HFFc6 (cell line): ENCODE data around the gene ENO2. TPM values are rescaled to one million over a fixed set of nuclear protein-coding genes. Genes with fewer than 3 reads are reported as not detected.
"Not testable (repeated sequence)": the region's sequence is repeated elsewhere in the genome, so short reads cannot be mapped to it uniquely, and the experiment has no call there.

ENCODE experiments used
- DNase-seq: peaks from one replicate; pipeline ENCODE4 v3.0.0-alpha.2; 2018
- H3K27ac Mint-ChIP-seq: 2 replicates; pipeline ENCODE4 v1.8.0; 2020; ENCODE audit warnings: mild to moderate bottlenecking, mixed read lengths
- H3K27me3 Mint-ChIP-seq: 2 replicates; pipeline ENCODE4 v1.8.0; 2021; ENCODE audit warnings: mild to moderate bottlenecking, moderate library complexity, mixed read lengths; ENCODE audit not compliant: insufficient read depth
- H3K36me3 Mint-ChIP-seq: 2 replicates; pipeline ENCODE4 v1.8.0; 2021; ENCODE audit warnings: low read depth, mixed read lengths
- H3K4me1 Mint-ChIP-seq: 2 replicates; pipeline ENCODE4 v1.8.0; 2020; ENCODE audit warnings: low read depth, mixed read lengths
- H3K4me3 Mint-ChIP-seq: 2 replicates; pipeline ENCODE4 v1.8.0; 2020; ENCODE audit warnings: mild to moderate bottlenecking, moderate library complexity, mixed read lengths
- H3K9me3 Mint-ChIP-seq: 2 replicates; pipeline ENCODE4 v1.8.0; 2020; ENCODE audit warnings: mild to moderate bottlenecking, mixed read lengths
- CTCF ChIP-seq: fragments of 200-600 bp; sonication (generic); IDR thresholded peaks from 2 replicates; pipeline ENCODE4 v1.5.0; 2021; ENCODE audit warnings: antibody characterized with exemption, mild to moderate bottlenecking
- total RNA-seq, 6 experiments: library from RNA; stranded (reverse); fragmentation: NEBNext Ultra II Directional; extraction: Animal tissue kit (Norgen Biotek cat#: 25700); gene quantifications; 2 replicates in 1 of 6; 3 replicates in 5 of 6; pipeline ENCODE4 v1.2.3, GENCODE V29; 2021

Gene ENO2
- total RNA-seq, 6 experiments from 2014 or later, result 18.9 to 26.9 (median 24.7) TPM

DNA sequence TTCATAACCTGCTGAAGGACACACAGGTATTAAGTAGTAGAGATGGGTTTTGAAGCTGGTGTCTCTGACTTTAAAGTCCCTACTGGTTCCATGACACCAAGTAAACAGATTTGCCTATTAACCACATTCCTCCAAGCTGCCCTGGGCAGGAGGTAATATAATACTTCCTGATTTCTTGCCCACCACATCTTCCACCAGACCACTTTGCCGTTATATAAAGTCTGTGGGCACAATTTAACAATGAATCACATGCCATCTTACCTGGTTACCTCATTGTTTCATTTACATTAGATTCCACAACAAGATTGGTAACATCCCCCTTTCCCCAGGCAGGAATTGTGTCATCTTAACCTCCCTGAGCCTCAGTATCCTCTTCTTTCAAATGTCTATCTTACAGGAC lies 10.7 kb upstream of the ENO2 start:
- Mint-ChIP-seq H3K9me3 (no peaks in the 10 kb centered on the region), H3K36me3 (no peaks in the 10 kb centered on the region), H3K27me3 (no peaks in the 10 kb centered on the region; the same call in 1 of the 2 replicates), H3K4me3 (no peak overlapping the region), H3K27ac (no peak overlapping the region), H3K4me1 (no peaks in the 10 kb centered on the region)
- DNase-seq, result no peak
- no peak for TF ChIP-seq CTCF

DNA sequence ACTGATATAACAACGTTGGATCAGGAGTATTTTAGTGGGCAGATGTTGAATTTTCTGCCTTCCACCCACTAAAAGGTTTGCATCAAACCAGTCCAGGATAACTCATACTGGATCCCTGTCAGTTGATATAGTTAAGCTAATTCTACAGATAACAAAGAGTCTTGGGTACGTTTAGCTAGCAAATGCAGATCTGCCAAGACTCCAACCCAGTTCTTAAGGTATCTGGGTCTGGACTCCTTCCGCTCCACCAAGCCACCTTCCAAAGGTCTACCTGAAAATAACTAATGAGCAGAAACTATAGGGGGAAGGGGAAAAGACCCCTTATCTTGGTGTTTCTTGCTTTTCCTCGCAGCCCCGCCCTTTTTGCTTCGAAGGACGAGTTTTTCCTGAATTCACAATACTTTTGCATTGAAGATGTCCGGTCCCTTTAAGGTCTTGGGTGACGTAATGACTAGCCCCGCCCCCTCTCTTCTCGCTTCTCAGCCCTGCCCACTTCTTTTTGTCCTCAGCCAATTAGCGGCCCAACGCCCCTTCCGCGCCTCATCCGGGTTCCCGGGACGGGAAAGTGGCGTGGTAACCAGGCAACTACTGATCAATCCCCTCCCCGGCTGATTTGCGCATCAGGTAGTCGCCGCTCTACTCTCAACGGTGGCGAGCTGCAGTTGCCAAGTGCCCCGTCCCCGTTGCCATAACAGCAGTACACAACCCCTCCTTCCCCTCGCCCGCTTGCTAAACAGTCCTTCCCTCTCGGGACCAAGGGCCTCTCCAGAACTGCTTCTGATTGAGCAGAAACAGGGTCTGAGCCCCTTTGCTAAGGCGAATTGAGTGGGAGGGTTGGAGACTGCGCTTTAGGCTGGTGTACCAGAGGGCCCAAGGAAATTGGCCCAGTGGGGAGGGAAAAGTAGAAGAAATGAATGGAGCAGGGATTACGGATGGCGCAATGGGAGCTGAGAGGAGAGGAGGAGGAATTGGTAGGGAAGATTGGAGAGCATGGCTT lies 9.8 kb upstream of the ENO2 start, which contains the start of gene LRRC23:
LRRC23 (plus strand) TSS at position 543 of the 997 bp plus-strand sequence. CDS start 812 bp downstream, outside the sequence.
- Mint-ChIP-seq H3K4me3 (no peak within 1 kb of the TSS), H3K27ac (no peak within 1 kb of the TSS), H3K27me3 (no peaks in the 10 kb centered on the region; the same call in 1 of the 2 replicates), H3K36me3 (no peaks in the 10 kb centered on the region), H3K9me3 (no peaks in the 10 kb centered on the region), H3K4me1 (no peaks in the 10 kb centered on the region)
- DNase-seq, result peak; percentile 93
- no peak for TF ChIP-seq CTCF

DNA sequence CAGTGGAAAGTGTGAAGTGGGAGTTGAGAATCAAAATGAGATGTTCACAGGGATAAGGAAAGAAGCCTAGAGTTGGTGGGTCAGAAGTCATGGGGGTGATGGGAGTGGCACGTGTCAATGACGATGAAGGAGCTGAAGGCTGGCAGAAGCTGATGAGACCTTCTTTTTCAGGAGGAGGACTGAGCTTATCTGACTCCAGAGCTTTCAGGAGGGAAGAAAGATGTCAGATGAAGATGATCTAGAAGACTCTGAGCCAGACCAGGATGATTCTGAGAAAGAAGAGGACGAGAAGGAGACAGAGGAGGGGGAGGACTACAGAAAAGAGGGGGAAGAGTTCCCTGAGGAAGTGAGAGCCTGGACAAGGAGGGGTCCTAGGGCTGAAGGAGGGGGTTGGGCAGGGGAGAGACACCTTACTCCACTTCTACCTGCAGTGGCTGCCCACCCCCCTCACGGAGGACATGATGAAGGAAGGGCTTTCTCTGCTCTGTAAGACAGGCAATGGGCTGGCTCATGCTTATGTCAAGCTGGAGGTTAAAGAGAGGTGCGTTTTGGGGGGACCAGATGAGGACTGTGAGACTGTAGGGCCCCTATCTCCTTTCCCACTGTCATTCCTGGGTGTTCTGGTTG lies 8.9 kb upstream of the ENO2 start:
- H3K4me3 Mint-ChIP-seq, result no peak overlapping the region
- H3K4me1 Mint-ChIP-seq, result no peaks in the 10 kb centered on the region
- no peaks in the 10 kb centered on the region for H3K9me3 Mint-ChIP-seq
- H3K27ac Mint-ChIP-seq, result no peak overlapping the region
- H3K36me3 Mint-ChIP-seq, result no peaks in the 10 kb centered on the region
- DNase-seq, result no peak
- H3K27me3 Mint-ChIP-seq, result no peaks in the 10 kb centered on the region; the same call in 1 of the 2 replicates
- TF ChIP-seq CTCF, result no peak

GRCh38 chr12:6908141-6908540 lies 6.2 kb upstream of the ENO2 start:
- H3K27me3 Mint-ChIP-seq, H3K4me3 Mint-ChIP-seq, H3K27ac Mint-ChIP-seq, H3K9me3 Mint-ChIP-seq, H3K36me3 Mint-ChIP-seq, H3K4me1 Mint-ChIP-seq, DNase-seq: not testable (repeated sequence)

- peaks cover 7% of the 10 kb centered on the region; the same call in 1 of the 2 replicates for H3K4me1 Mint-ChIP-seq
- no peaks in the 10 kb centered on the region for H3K36me3 Mint-ChIP-seq
- no peak overlapping the region for H3K4me3 Mint-ChIP-seq
- DNase-seq, result no peak
- no peak overlapping the region for H3K27ac Mint-ChIP-seq
- H3K9me3 Mint-ChIP-seq, result no peaks in the 10 kb centered on the region
- peaks cover 4% of the 10 kb centered on the region for H3K27me3 Mint-ChIP-seq
- TF ChIP-seq CTCF, result no peak
These were observed 4.8 kb upstream of the ENO2 start for GRCh38 chr12:6909421-6910145.
